Endothelial cell of umbilical vein (primary cell): ENCODE results near the gene SLC12A7.

Experiments
- CTCF ChIP-seq, 2 donors: IDR thresholded peaks; 1 replicate in 1 of 2; 2 replicates in 1 of 2; pipeline ENCODE4 v1.5.1; 2011; ENCODE audit warnings: low read length in 2 of 2, mild to moderate bottlenecking in 2 of 2, moderate library complexity in 2 of 2, control low read depth in 1 of 2, inconsistent platforms in 1 of 2, low read depth in 1 of 2; ENCODE audit not compliant: insufficient read depth in 1 of 2; ENCODE audit errors: extremely low read depth in 1 of 2
- EZH2 ChIP-seq: IDR thresholded peaks from 2 replicates; pipeline ENCODE4 v1.6.1; 2012; ENCODE audit warnings: borderline replicate concordance, low read depth, mild to moderate bottlenecking, moderate library complexity, low read length, inconsistent platforms; ENCODE audit not compliant: severe bottlenecking
- FOS ChIP-seq: IDR thresholded peaks from 2 replicates; pipeline ENCODE4 v1.6.1; 2011; ENCODE audit warnings: mild to moderate bottlenecking, low read length, moderate library complexity, borderline replicate concordance; ENCODE audit not compliant: insufficient read depth
- JUN ChIP-seq: IDR thresholded peaks from 2 replicates; pipeline ENCODE4 v1.6.1; 2011; ENCODE audit warnings: borderline replicate concordance, low read depth; ENCODE audit not compliant: insufficient read length, insufficient read depth
- MAX ChIP-seq: IDR thresholded peaks from 2 replicates; pipeline ENCODE4 v1.6.1; 2011; ENCODE audit not compliant: insufficient read depth, insufficient read length
- MYC ChIP-seq: IDR thresholded peaks from one replicate; pipeline ENCODE4 v1.6.1; 2011; ENCODE audit warnings: mild to moderate bottlenecking, low read depth, low read length
- POLR2A ChIP-seq: IDR thresholded peaks from 2 replicates; pipeline ENCODE4 v1.6.1; 2012; ENCODE audit warnings: low read depth, mild to moderate bottlenecking, control low read depth, low read length
- POLR2AphosphoS5 ChIP-seq: IDR thresholded peaks from 2 replicates; pipeline ENCODE4 v1.6.1; 2012; ENCODE audit warnings: low read depth, mild to moderate bottlenecking, control low read depth, low read length, moderate library complexity; ENCODE audit not compliant: insufficient read depth

GRCh38 chr5:1045960-1046560 lies 65.8 kb downstream of the SLC12A7 start:
- TF ChIP-seq POLR2A, result no peak
- TF ChIP-seq CTCF (IDR thresholded peaks at IDR 0.05; ENCODE audit: extremely low read depth in 1 of 2, insufficient read depth in 1 of 2, low read depth in 1 of 2, low read length in 2 of 2), result no peak
- TF ChIP-seq EZH2, result no peak
- TF ChIP-seq JUN, result no peak
- no peak for TF ChIP-seq POLR2AphosphoS5
- no peak for TF ChIP-seq FOS
- no peak for TF ChIP-seq MAX
- no peak for TF ChIP-seq MYC
